ENCODE results near the gene ARHGEF7. TPM values are rescaled to one million over a fixed set of nuclear protein-coding genes. Genes with fewer than 3 reads are reported as not detected.

ARHGEF7 gene
- total RNA-seq: 108 and 181 TPM in 2 replicates

GRCh38 chr13:111115061-111115964 lies at the start of gene ARHGEF7:
Gene ARHGEF7, plus strand, starts transcription at chr13:111115310. Its CDS starts 217 bp downstream, at chr13:111115527.

GRCh38 chr13:111319998-111320911 lies 205.1 kb downstream of the ARHGEF7 start, which contains the start of gene TEX29:
Gene TEX29, plus strand, starts transcription at chr13:111320642. Its CDS starts 249 bp downstream, at chr13:111320891.

Other genes starting within 250 kb of the ARHGEF7 start
- 54.6 and 58.4 TPM in 2 replicates for gene ANKRD10, start 200.2 kb upstream of the ARHGEF7 start, total RNA-seq
- gene TEX29, start 205.3 kb downstream of the ARHGEF7 start, total RNA-seq: not detected in 2 replicates